GM12874 (cell line): ENCODE results near the gene SNTG2.

Source experiments
- CTCF ChIP-seq: IDR thresholded peaks from 2 replicates; pipeline ENCODE4 v1.5.1; 2011; ENCODE audit warnings: low read depth, mild to moderate bottlenecking, control low read depth, low read length, moderate library complexity; ENCODE audit not compliant: insufficient read depth

The SNTG2 gene

GRCh38 chr2:1314254-1314653, 363.6 kb downstream of the SNTG2 start:
- no peak for TF ChIP-seq CTCF

GRCh38 chr2:1318366-1319009, 367.8 kb downstream of the SNTG2 start:
- no peak for TF ChIP-seq CTCF

GRCh38 chr2:1319393-1319792, 368.7 kb downstream of the SNTG2 start:
- no peak for TF ChIP-seq CTCF

GRCh38 chr2:1321321-1321720, 370.7 kb downstream of the SNTG2 start:
- no peak for TF ChIP-seq CTCF

GRCh38 chr2:1324884-1325283, 374.2 kb downstream of the SNTG2 start:
- no peak for TF ChIP-seq CTCF

GRCh38 chr2:1328684-1329083, 378.0 kb downstream of the SNTG2 start:
- no peak for TF ChIP-seq CTCF

- TF ChIP-seq CTCF = no peak
Measured at GRCh38 chr2:1339388-1340140, 388.9 kb downstream of the SNTG2 start.
